ENCODE results near the gene HHIP.
A peak's percentile ranks its signal among the peaks of the same experiment; 100 is the strongest.

Gene HHIP

GRCh38 chr4:144653781-144654545, 8.0 kb downstream of the HHIP start:
- FAIRE-seq (no peak), DNase-seq (ENCODE audit: insufficient read length, low spot score) (no peak)

DNA sequence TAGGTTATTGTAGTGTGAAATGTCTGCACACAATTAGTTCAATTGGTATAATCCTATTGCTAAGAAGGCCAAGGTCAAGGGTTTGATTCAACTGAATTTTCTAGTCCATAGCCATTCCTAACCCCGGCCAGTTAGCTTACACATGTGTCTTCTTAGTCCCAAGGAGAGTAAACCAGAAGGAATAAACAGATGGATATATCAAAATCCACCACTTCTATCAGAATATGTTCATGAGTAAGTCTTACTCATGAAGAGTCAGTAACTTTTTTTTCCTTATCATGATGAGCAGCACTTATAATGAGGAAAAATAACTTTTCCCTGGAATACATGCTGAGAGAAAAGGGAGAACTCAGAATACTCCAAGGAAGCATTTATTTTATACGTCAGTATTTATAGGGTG, 9.5 kb downstream of the HHIP start:
- FAIRE-seq = no peak

DNA sequence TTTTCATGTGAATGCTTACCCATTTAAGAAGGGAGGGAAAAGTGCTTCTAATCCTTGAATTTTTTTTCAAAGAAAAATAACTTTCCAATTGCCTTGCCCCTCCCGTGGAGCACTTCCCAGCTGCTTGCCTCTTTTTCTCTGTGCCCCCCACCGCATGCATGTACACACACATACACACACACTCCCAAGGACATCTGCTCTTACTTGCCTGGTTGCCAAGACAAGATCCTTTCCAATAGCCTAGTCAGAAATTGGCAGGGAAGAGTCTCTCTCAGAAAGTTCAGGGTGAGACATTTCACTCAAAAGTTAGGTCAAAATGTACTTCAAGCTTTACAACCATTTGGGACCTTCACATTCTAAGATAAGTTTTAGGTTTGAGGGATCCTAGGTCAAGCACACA, 10.9 kb downstream of the HHIP start:
- DNase-seq (ENCODE audit: insufficient read length, low spot score) (no peak), FAIRE-seq (no peak)

More for the DNA sequence above, 9.5 kb downstream of the HHIP start:
- DNase-seq (ENCODE audit: insufficient read length, low spot score) = no peak

DNA sequence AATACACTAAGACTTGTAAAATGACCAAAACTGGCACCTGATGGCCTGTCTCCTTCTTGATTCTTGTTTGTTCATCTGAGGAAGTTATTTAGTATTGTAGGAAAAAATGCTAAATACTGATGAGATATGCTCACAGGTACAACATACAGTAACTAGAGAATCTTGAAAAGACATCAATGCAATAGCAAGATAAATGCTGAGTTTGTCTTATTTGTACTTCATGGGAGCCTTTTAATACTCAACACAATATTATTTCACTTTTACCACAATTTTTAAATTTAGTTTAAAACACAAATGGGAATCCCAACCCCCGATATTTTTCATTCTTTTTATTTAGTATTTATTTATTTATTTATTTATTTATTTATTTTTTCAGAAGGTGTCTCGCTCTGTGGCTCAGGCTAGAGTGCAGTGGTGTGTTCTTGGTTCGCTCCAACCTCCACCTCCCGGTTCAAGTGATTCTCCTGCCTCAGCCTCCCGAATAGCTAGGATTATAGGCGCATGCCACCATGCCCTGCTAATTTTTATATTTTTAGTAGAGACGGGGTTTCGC, 12.1 kb downstream of the HHIP start:
- no peak for FAIRE-seq
- no peak for DNase-seq (ENCODE audit: insufficient read length, low spot score)

DNA sequence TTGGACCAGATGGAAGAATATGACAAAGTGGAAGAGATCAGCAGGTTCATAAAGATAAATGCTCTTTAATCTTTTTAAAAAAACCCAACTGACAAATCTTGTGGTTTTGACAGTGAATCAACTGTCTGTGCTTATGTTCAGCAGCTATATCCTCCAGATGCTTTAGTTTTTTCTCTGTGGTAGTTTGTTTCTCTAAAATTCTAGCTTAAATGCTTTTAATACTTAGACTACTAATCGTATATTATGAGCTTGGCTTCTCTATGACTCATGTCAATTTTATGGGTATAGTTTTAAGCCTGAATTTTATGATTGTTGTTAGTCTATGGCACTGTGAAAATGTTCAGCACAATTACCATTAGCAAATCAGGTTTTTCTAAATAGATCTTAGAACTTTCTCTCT, 12.9 kb downstream of the HHIP start:
- DNase-seq (ENCODE audit: insufficient read length, low spot score) (no peak), FAIRE-seq (no peak)

DNA sequence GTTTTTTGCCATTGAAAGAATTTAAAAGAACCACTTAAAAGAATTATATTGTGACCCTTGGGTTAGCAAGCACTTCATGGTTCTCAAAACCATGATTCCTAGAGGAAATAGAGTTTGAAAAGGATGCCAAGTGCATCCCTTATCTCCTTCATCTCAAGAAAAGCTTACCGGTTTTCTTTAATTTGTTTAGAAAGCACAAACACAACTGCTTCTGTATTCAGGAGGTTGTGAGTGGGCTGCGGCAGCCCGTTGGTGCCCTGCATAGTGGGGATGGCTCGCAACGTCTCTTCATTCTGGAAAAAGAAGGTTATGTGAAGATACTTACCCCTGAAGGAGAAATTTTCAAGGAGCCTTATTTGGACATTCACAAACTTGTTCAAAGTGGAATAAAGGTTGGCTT, 13.5 kb downstream of the HHIP start:
- FAIRE-seq (no peak), DNase-seq (ENCODE audit: insufficient read length, low spot score) (no peak)

- DNase-seq (ENCODE audit: insufficient read length, low spot score) (no peak), FAIRE-seq (no peak)
Observed at GRCh38 chr4:144663834-144664475, 18.0 kb downstream of the HHIP start.

DNA sequence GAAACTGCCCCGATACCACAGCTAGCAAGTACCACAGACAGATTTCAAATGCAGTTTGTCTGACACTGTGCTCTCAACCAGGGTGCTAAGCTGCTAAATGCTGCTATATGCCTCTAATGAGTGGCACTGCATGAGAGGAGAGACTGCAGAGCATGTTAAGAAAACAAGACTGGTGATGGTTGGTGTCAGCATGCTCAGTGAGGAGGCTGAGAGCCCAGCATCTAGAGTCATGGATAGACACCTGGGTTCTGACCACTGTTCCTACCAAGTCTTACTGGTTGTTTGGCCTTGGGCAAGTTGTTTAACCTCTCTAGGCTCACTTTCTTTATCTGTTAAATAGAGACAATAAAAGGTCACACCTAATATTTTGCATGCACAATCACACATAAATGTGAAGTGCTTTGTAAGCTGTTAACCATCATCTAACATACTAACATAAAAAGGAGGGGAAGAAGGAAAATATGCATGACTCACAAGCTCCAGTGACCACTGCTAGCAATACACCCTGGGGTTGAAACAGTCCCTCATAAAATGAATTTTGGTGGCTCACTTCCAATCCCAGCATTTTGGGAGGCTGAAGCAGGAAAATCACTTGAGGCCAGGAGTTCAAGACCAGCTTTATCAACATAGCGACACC, 20.7 kb downstream of the HHIP start:
- FAIRE-seq (peak; percentile 71), DNase-seq (ENCODE audit: insufficient read length, low spot score) (peak; percentile 43)

GRCh38 chr4:144667500-144667899, 21.5 kb downstream of the HHIP start:
- FAIRE-seq (no peak), DNase-seq (ENCODE audit: insufficient read length, low spot score) (no peak)

- DNase-seq (ENCODE audit: insufficient read length, low spot score) (no peak), FAIRE-seq (no peak)
Observed at GRCh38 chr4:144670776-144671175, 24.8 kb downstream of the HHIP start.

DNA sequence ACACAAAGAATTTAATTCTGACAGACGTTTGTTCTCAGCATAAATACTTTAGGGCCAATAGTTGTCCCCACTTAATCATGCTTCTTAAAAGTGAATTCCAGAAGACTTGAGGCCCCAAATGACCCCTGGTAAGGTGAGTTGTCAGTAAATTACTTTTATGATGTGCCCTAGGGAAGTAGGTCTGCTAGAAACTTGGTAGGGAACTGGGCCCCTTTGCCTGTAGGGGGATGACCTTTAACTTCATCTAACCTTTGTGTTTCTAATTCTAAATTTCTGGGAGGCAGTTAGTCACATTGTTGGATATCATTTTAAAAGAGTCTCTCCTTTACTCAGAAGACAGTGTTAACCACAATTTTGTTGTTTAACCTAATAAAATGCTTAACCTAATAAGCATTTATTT, 28.8 kb downstream of the HHIP start:
- DNase-seq (ENCODE audit: insufficient read length, low spot score) = no peak
- FAIRE-seq = no peak

DNA sequence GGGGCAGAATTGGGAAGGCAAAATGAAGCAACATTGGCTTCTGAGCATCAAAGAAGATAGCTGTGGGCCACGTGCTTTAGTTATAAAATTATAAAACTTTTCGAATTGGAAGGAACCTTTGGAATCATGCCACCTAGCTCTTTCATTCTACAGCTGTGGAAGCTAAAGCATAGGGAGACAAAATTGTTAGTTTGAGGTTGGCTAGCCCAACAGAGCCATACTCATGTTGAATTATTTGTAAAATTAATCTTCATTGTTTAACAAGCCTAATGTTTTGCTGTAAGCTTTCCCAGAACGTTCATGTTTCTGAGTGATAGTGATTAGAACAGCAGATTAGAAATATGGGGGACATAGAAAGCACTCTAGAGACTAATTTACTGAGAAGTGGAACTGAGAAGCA, 35.9 kb downstream of the HHIP start:
- FAIRE-seq = no peak
- DNase-seq (ENCODE audit: insufficient read length, low spot score) = no peak

DNA sequence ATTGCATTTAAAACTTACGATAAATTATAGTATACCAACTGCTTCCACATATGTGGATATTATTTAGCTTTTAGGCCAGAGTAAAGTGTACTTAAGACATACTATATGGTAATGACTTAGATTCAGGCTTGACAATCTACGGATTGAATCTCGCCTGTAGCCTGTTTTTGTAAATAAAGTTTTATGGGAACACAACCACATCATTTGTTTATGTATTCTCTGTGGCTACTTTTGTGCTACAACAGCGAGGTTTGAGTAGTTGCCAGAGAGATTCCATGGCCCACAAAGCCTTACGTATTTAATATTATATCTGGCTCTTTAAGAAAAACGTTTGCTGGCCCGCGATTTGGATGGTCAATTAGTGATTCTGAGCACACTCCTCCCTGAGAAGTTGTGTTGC, 37.6 kb downstream of the HHIP start:
- FAIRE-seq (no peak), DNase-seq (ENCODE audit: insufficient read length, low spot score) (no peak)

GRCh38 chr4:144685911-144686310, 40.0 kb downstream of the HHIP start:
- FAIRE-seq (no peak), DNase-seq (ENCODE audit: insufficient read length, low spot score) (no peak)

DNA sequence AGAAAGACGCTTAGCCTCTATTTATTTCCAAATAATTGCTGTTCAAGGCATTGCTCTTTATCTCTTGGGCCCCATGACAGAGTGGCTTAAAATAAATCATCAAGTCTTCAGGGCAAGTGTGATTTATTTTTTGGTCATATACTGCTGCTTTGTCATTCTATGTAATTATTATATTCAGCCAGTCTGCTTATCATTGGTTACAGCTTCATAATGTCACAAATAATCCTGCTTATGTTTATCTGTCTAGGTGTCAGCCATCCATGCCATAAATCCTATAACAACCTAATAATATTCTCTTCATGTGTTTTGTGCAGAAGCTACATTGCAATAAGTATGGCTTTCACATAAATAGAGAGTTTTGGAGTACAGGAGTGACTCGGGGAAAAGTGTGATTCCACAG, 41.0 kb downstream of the HHIP start:
- DNase-seq (ENCODE audit: insufficient read length, low spot score) (no peak), FAIRE-seq (no peak)

DNA sequence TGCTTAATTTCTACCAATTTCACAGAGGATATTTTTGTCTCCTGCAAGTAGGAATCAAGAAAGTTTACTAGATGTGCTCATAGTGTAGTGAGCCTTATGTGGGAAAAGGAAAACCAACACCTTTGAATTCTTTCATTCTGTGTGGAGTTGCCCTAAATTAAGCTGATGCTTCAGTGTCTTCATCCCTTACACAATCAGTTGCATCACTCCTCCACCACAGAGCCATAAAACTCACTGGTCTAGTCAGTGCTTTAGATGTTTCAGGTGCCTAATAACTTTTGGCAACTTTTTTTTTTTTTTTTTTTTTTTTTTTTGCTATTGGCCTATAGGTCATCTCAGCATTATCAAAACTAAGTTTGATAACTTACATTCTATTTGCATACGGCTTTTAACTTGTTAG, 41.5 kb downstream of the HHIP start:
- no peak for DNase-seq (ENCODE audit: insufficient read length, low spot score)
- FAIRE-seq = no peak

DNA sequence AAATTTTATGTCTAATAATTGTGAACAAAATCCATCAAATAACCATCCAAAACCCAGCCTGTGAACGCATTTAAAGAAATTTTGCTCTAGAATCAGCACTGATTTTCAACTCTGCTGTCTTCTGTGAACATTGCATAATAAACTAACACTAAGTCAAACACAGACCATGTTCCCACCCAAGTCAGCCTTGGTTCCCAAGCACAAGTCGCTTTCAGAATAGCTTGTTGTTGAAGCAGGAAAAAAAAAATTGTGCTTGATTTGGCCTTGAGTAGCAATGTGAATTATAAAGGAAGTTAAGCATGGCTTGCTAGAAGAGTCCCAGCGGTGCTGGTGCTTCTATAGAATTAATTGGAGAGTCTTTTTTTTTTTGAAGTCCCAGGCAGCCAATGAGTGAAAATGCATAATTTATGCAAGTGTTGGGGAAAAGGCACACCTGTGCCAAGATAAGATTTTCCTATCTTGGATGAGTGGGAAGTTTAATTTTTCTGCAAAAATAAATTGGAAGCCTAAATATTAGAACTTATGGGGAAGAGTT, 42.1 kb downstream of the HHIP start:
- no peak for DNase-seq (ENCODE audit: insufficient read length, low spot score)
- FAIRE-seq = no peak

DNA sequence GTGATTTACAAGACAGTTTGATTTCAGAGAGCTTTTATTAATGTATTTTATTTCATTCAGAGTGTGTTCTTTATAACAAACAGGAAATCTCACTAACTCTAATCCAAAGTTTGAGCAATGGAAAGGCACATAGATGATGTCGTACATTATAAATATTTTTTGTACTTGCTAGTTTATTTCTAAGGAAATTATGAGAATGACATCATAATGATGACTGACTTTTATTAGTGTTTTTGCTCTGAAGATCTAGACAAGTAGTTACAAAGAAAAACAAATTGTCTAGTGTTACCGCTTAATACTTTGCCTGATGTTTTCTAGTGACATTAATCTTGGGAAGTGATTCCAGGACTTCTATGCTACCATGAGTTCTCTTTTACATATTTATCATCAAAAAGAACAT, 43.2 kb downstream of the HHIP start:
- FAIRE-seq = no peak
- DNase-seq (ENCODE audit: insufficient read length, low spot score) = no peak

GRCh38 chr4:144695721-144696120, 49.8 kb downstream of the HHIP start:
- FAIRE-seq = no peak
- DNase-seq (ENCODE audit: insufficient read length, low spot score) = no peak

- DNase-seq (ENCODE audit: insufficient read length, low spot score) (no peak), FAIRE-seq (no peak)
Observed at GRCh38 chr4:144696376-144696775, 50.4 kb downstream of the HHIP start.

DNA sequence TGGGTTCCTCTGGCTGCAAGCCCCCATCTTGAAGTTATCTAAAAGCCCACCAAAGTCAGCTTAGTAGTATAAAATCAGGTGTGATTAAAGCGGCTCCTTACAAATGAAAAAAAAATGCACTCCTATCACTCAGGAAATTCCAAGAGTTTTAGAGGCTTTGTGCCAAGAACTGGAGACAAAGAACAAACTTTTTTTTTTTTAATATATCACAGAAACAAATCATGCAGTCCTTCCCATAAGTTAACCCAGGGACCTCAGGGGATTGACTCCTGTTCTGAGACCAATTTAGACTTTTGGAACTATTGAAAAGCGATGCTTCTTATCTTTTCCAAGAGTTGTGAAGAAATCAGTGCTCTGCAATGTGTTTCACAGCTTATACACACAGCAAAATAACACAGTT, 53.6 kb downstream of the HHIP start:
- no peak for FAIRE-seq

More for the DNA sequence above, 53.6 kb downstream of the HHIP start:
- DNase-seq (ENCODE audit: insufficient read length, low spot score) = no peak

Data from HTR-8/SVneo (cell line).